HepG2 (cell line): ENCODE results near the gene TMEM232. TPM values are rescaled to one million over a fixed set of nuclear protein-coding genes. Genes with fewer than 3 reads are reported as not detected.

ENCODE experiments used
- ATAC-seq: fragments of 200-7000 bp; cut with Tn5 transposase; 3 replicates; pipeline ENCODE4 v1.9.1; 2020; ENCODE audit warnings: mild to moderate bottlenecking, moderate library complexity
- BruUV-seq: library from RNA; stranded (reverse); fragments of 400-500 nt; replicated peaks from 2 replicates; lab custom pipeline; 2021; lab: Mats Ljungman, UMichigan
- CTCF ChIA-PET: fragments of 300-600 bp; formaldehyde crosslinking; extraction: SDS; loops from one replicate; lab custom pipeline; 2021; ENCODE audit warnings: low total read pairs, inconsistent platforms, low intra/inter-chr PET ratio; lab: Yijun Ruan, JAX
- POLR2A ChIA-PET: fragments of 350-600 bp; sonication (Branson Sonifier 250); formaldehyde crosslinking; loops from one replicate; lab custom pipeline; 2020; ENCODE audit warnings: antibody characterized with exemption, inconsistent platforms; lab: Yijun Ruan, JAX
- DNase-seq: peaks from one replicate; pipeline ENCODE4 v3.0.0-alpha.2; 2015; ENCODE audit warnings: low spot score
- FAIRE-seq: peaks from 3 replicates; lab custom pipeline; 2011; peaks lifted over from hg19 to GRCh38; lab: Jason Lieb, UNC
- H2AFZ ChIP-seq: one replicate; pipeline ENCODE4 v1.6.1; 2011; ENCODE audit warnings: low read length, inconsistent platforms
- H3K27ac ChIP-seq: fragments of 300-600 bp; 3 replicates; pipeline ENCODE4 v1.8.0; 2011; ENCODE audit warnings: mixed run types, mild to moderate bottlenecking, mixed read lengths, low read length, inconsistent platforms; ENCODE audit not compliant: insufficient read depth; ENCODE audit errors: extremely low read length
- H3K27me3 ChIP-seq, 2 experiments: fragments of 200-600 bp in 1 of 2; 2 replicates in 1 of 2; 3 replicates in 1 of 2; pipeline versions ENCODE4 v1.6.0 to v1.8.0; 2011; ENCODE audit warnings: low read length in 2 of 2, mild to moderate bottlenecking in 2 of 2, moderate library complexity in 2 of 2, inconsistent platforms in 1 of 2; ENCODE audit not compliant: insufficient read depth in 2 of 2, control insufficient read depth in 1 of 2
- H3K36me3 ChIP-seq, 2 experiments: fragments of 200-600 bp in 1 of 2; replicated peaks in 1 of 2; 2 replicates in 1 of 2; 3 replicates in 1 of 2; pipeline versions ENCODE4 v1.5.1 to v1.8.0; 2011; ENCODE audit warnings: low read length in 2 of 2, inconsistent platforms in 1 of 2; ENCODE audit not compliant: insufficient read depth in 2 of 2, control insufficient read depth in 1 of 2
- H3K4me1 ChIP-seq: 2 replicates; pipeline ENCODE4 v1.5.1; 2012; ENCODE audit warnings: low read length, inconsistent platforms; ENCODE audit not compliant: insufficient read depth
- H3K4me2 ChIP-seq: 2 replicates; pipeline ENCODE4 v1.6.0; 2011; ENCODE audit warnings: low read depth, low read length, inconsistent platforms
- H3K4me3 ChIP-seq, 3 experiments: fragments of 200-600 bp in 1 of 3; sonication (generic), shearing (Covaris generic) in 1 of 3; replicated peaks in 1 of 3; 2 replicates each; pipeline ENCODE4 v1.5.1; 2011 to 2016; ENCODE audit warnings: low read length in 3 of 3, inconsistent platforms in 2 of 3, low read depth in 2 of 3, mild to moderate bottlenecking in 2 of 3, control low read depth in 1 of 3, mixed read lengths in 1 of 3; ENCODE audit not compliant: insufficient read depth in 1 of 3
- H3K79me2 ChIP-seq: one replicate; pipeline ENCODE4 v1.6.1; 2011; ENCODE audit warnings: low read length, inconsistent platforms; ENCODE audit not compliant: insufficient read depth
- H3K9ac ChIP-seq: 2 replicates; pipeline ENCODE4 v1.6.0; 2011; ENCODE audit warnings: mild to moderate bottlenecking, low read depth, low read length, inconsistent platforms; ENCODE audit not compliant: insufficient read depth
- H3K9me3 ChIP-seq: 2 replicates; pipeline ENCODE4 v1.5.1; 2012; ENCODE audit warnings: mild to moderate bottlenecking, low read length
- H4K20me1 ChIP-seq: 2 replicates; pipeline ENCODE4 v1.6.0; 2011; ENCODE audit warnings: inconsistent platforms, mild to moderate bottlenecking, low read length, moderate library complexity; ENCODE audit not compliant: insufficient read depth
- CBX1 ChIP-seq: IDR thresholded peaks from one replicate; pipeline ENCODE4 v1.6.1; 2016; ENCODE audit warnings: antibody characterized with exemption, low read depth
- DNMT3B ChIP-seq: conservative IDR thresholded peaks from 2 replicates; pipeline ENCODE4 v1.6.1; 2016; ENCODE audit warnings: missing biosample characterization, control low read depth
- E2F1 ChIP-seq: sonication (generic); formaldehyde crosslinking; IDR thresholded peaks from 2 replicates; pipeline ENCODE4 v1.5.0; 2020; ENCODE audit warnings: missing genetic modification reagents
- HNF4A ChIP-seq: sonication (generic); formaldehyde crosslinking; IDR thresholded peaks from 2 replicates; pipeline ENCODE4 v1.4.0; 2020; ENCODE audit warnings: missing genetic modification reagents
- HNF4G ChIP-seq, 2 experiments: sonication (generic) in 1 of 2; formaldehyde crosslinking in 1 of 2; IDR thresholded peaks; 2 replicates each; pipeline versions ENCODE4 v1.4.0 to v1.6.1; 2011 to 2020; ENCODE audit warnings: borderline replicate concordance in 2 of 2, low read depth in 2 of 2, mild to moderate bottlenecking in 2 of 2, low read length in 1 of 2, missing genetic modification reagents in 1 of 2, moderate library complexity in 1 of 2
- MAFF ChIP-seq: IDR thresholded peaks from 2 replicates; pipeline ENCODE4 v1.6.1; 2011; ENCODE audit warnings: low read depth, low read length, improper control_type of control experiment
- MAFK ChIP-seq, 2 experiments: IDR thresholded peaks in 1 of 2; conservative IDR thresholded peaks in 1 of 2; 2 replicates each; pipeline ENCODE4 v1.6.1; 2011; ENCODE audit warnings: improper control_type of control experiment in 2 of 2, low read length in 2 of 2
- MIER3 ChIP-seq: IDR thresholded peaks from 2 replicates; pipeline ENCODE4 v1.6.1; 2016; ENCODE audit warnings: missing compliant biosample characterization, borderline replicate concordance
- SYNCRIP ChIP-seq: fragments of 200-400 bp; formaldehyde crosslinking; IDR thresholded peaks from 2 replicates; pipeline ENCODE4 v1.6.1; 2018; ENCODE audit warnings: mild to moderate bottlenecking, low read depth, low read length; ENCODE audit not compliant: insufficient read depth
- ZBTB7B ChIP-seq: sonication (generic); formaldehyde crosslinking; IDR thresholded peaks from 2 replicates; pipeline ENCODE4 v1.4.0; 2020; ENCODE audit warnings: missing genetic modification reagents
- ZNF614 ChIP-seq: IDR thresholded peaks from 2 replicates; pipeline ENCODE4 v1.6.1; 2018; ENCODE audit warnings: missing biosample characterization, missing genetic modification reagents, inconsistent platforms, borderline replicate concordance
- ZNF777 ChIP-seq: sonication (generic); formaldehyde crosslinking; IDR thresholded peaks from 2 replicates; pipeline ENCODE4 v1.4.0; 2020; ENCODE audit warnings: missing genetic modification reagents
- in situ Hi-C: cut with HindIII; loops from 2 replicates; pipeline ENCODE4 v1.10.0; 2017; ENCODE audit warnings: low pct_unique_long_range_greater_than_20kb; ENCODE audit not compliant: extremely low pct_ligation_motif_present
- intact Hi-C: fragments of 100-400 bp; cut with micrococcal nuclease; formaldehyde crosslinking; loops from one replicate; pipeline ENCODE4 v1.10.0; 2022; ENCODE audit not compliant: unreplicated experiment
- polyA plus RNA-seq, 8 experiments: library from polyadenylated mRNA; depleted of rRNA in 3 of 8; stranded (reverse) in 7 of 8; unstranded in 1 of 8; fragments of >200 nt; fragmentation: Illumina TruSeq in 4 of 8; extraction: Trizol in 4 of 8; gene quantifications; 2 replicates each; pipeline versions ENCODE4 v1.2.1 to v1.2.3, GENCODE V29; 2011 to 2016; ENCODE audit warnings: low read depth in 4 of 8, missing spikeins in 1 of 8, mixed read lengths in 1 of 8; ENCODE audit not compliant: insufficient read depth in 1 of 8
- total RNA-seq, 5 experiments: library from RNA; depleted of rRNA; stranded (reverse); fragments of >200 nt; fragmentation: Illumina TruSeq; extraction: Trizol; gene quantifications; 2 replicates each; pipeline ENCODE4 v1.2.3, GENCODE V29; 2016; ENCODE audit warnings: low read depth in 1 of 5
- TF ChIP-seq, protein P1 (sequence below): sonication (generic); formaldehyde crosslinking; IDR thresholded peaks from 2 replicates; pipeline ENCODE4 v1.4.0; 2020; ENCODE audit warnings: missing genetic modification reagents
- TF ChIP-seq, protein P2 (sequence below): sonication (generic); formaldehyde crosslinking; IDR thresholded peaks from 2 replicates; pipeline ENCODE4 v1.4.0; 2020; ENCODE audit warnings: low read depth, mild to moderate bottlenecking, missing genetic modification reagents

The TMEM232 gene
- total and polyA plus RNA-seq, 2 of the 13 experiments (the other 11 are each of a cell fraction or from before 2014, with no cell fraction given): 0.29 to 0.71 TPM

DNA sequence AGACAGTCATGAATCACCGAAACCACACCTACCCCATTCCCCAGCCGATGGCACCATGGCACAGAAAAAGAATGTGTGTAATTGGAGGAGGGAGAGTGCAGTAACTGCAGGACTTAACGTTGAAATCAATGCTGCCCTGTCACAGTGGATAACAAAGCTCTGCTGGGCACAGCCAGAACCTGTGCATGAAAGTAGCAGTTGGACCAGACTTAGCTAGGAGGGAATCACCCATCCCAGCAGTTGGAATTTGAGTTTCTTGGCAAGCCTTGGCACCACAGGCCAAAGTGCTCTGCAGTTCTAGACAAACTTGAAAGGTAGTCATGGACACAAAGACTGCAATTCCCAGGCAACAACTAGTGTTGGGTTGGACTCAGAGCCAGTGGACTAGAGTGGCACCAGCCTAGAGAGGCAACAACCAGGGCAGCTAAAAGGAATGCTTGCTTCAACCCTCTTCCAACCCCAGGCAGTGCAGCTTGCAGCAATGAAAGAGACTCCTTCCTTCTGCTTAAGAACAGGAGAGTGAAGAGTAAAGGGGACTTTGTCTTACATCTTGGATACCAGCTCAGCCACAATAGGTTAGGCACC is 19.1 kb downstream of the TMEM232 start (continued):
- TF ChIP-seq ZNF777: no peak
- TF ChIP-seq MIER3 (CRISPR knock-in tag): no peak
- no peak for TF ChIP-seq DNMT3B
- no peak for TF ChIP-seq E2F1 (CRISPR knock-in tag)
- TF ChIP-seq, all 625 proteins: peak for 0

GRCh38 chr5:110705349-110705748 is 21.1 kb downstream of the TMEM232 start:
- H3K27me3 ChIP-seq: no peaks in the 10 kb centered on the region; a peak in 1 of 5 replicates
- DNase-seq (no peak), ATAC-seq (no peak), FAIRE-seq (no peak)
- H3K4me1 ChIP-seq: no peaks in the 10 kb centered on the region
- no peak for TF ChIP-seq CBX1
- TF ChIP-seq MAFK (conservative IDR thresholded peaks at IDR 0.05 in 1 of 2, IDR thresholded peaks at IDR 0.05 in 1 of 2; ENCODE audit: low read length in 2 of 2): peak; percentile 47 to 69
- no peak for TF ChIP-seq HNF4A (CRISPR knock-in tag)
- TF ChIP-seq MAFF: peak; percentile 55; the same call in 1 of the 2 replicates
- no peak for TF ChIP-seq ZNF614
- no peak for TF ChIP-seq SYNCRIP
- no peak for TF ChIP-seq ZBTB7B (CRISPR knock-in tag)
- TF ChIP-seq, protein P1, sequence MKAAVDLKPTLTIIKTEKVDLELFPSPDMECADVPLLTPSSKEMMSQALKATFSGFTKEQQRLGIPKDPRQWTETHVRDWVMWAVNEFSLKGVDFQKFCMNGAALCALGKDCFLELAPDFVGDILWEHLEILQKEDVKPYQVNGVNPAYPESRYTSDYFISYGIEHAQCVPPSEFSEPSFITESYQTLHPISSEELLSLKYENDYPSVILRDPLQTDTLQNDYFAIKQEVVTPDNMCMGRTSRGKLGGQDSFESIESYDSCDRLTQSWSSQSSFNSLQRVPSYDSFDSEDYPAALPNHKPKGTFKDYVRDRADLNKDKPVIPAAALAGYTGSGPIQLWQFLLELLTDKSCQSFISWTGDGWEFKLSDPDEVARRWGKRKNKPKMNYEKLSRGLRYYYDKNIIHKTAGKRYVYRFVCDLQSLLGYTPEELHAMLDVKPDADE (CRISPR knock-in tag): no peak
- no peak for TF ChIP-seq HNF4G (IDR thresholded peaks at IDR 0.05; ENCODE audit: borderline replicate concordance, low read depth, low read length)
- TF ChIP-seq HNF4G (CRISPR knock-in tag; IDR thresholded peaks at IDR 0.05; ENCODE audit: borderline replicate concordance, low read depth): no peak
- TF ChIP-seq, protein P2, sequence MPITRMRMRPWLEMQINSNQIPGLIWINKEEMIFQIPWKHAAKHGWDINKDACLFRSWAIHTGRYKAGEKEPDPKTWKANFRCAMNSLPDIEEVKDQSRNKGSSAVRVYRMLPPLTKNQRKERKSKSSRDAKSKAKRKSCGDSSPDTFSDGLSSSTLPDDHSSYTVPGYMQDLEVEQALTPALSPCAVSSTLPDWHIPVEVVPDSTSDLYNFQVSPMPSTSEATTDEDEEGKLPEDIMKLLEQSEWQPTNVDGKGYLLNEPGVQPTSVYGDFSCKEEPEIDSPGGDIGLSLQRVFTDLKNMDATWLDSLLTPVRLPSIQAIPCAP (CRISPR knock-in tag): no peak
- intact Hi-C loops: no loop called here
- no TSS peak for BruUV-seq
- H3K27ac ChIP-seq: no peak overlapping the region
- no peak overlapping the region for H3K4me2 ChIP-seq
- no peak overlapping the region for H2AFZ ChIP-seq
- H4K20me1 ChIP-seq: no peaks in the 10 kb centered on the region
- ChIA-PET CTCF (no interaction called here), POLR2A (no interaction called here)
- no peaks in the 10 kb centered on the region for H3K36me3 ChIP-seq
- no peaks in the 10 kb centered on the region for H3K9me3 ChIP-seq
- no peak overlapping the region for H3K4me3 ChIP-seq
- no peak overlapping the region for H3K9ac ChIP-seq
- in situ Hi-C loops: no loop called here
- no peaks in the 10 kb centered on the region for H3K79me2 ChIP-seq
